Measurements from ENCODE around the gene C12orf56.

DNA sequence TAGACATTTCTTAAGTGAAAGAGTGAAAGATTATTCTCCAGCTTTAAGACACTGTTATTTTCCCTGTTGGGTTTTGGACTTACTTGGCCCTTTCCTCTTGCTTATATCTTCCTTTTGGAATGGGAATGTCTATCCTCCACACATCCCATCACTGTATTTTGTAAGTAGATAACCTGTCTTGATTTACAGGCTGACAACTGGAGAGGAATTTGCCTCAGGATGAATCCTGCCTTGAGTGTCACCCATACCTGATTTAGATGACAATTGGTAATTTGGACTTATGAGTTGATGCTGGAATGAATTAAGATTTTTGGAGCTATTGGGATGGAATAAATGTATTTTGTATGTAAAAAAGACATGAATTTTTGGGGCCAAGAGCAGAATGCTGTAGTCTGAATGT lies 94.3 kb downstream of the C12orf56 start:
- TF ChIP-seq, protein P1, sequence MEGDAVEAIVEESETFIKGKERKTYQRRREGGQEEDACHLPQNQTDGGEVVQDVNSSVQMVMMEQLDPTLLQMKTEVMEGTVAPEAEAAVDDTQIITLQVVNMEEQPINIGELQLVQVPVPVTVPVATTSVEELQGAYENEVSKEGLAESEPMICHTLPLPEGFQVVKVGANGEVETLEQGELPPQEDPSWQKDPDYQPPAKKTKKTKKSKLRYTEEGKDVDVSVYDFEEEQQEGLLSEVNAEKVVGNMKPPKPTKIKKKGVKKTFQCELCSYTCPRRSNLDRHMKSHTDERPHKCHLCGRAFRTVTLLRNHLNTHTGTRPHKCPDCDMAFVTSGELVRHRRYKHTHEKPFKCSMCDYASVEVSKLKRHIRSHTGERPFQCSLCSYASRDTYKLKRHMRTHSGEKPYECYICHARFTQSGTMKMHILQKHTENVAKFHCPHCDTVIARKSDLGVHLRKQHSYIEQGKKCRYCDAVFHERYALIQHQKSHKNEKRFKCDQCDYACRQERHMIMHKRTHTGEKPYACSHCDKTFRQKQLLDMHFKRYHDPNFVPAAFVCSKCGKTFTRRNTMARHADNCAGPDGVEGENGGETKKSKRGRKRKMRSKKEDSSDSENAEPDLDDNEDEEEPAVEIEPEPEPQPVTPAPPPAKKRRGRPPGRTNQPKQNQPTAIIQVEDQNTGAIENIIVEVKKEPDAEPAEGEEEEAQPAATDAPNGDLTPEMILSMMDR (IDR thresholded peaks at IDR 0.05; ENCODE audit: low read depth, low read length, missing input control) = no peak
- TF ChIP-seq, protein P2, sequence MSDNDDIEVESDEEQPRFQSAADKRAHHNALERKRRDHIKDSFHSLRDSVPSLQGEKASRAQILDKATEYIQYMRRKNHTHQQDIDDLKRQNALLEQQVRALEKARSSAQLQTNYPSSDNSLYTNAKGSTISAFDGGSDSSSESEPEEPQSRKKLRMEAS (IDR thresholded peaks at IDR 0.05) = no peak
- TF ChIP-seq JUND (IDR thresholded peaks at IDR 0.05) (no peak), HNF4G (IDR thresholded peaks at IDR 0.05) (no peak), HNF4A (conservative IDR thresholded peaks at IDR 0.05) (no peak), RAD21 (IDR thresholded peaks at IDR 0.05) (no peak)
